ENCODE results near the gene OPN3.

The OPN3 gene

DNA sequence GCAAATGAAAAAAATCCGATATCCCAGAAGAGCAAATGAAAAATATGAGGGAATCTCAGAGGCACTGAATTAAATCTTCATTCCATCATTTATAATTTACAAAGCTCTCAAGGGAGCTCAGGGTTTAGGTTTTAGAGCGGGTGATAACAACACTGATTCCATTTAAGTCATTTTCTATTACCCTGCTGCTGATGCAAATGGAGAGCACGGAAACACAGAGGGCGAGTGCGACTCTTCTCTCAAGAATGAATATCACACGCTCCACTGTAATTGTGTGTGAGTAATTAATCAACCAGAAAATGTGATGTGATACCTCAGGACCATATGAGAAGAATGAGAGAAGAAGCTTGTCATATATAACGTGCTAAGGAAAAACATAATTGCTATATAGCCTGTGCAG lies 22.7 kb downstream of the OPN3 start:
- TF ChIP-seq NFIC (IDR thresholded peaks at IDR 0.05), result no peak
- TF ChIP-seq TEAD4 (IDR thresholded peaks at IDR 0.05), result no peak
- no peak for TF ChIP-seq EP300 (IDR thresholded peaks at IDR 0.05; ENCODE audit: borderline replicate concordance)
- no peak for TF ChIP-seq EGR1 (IDR thresholded peaks at IDR 0.05)
- TF ChIP-seq, protein P1, sequence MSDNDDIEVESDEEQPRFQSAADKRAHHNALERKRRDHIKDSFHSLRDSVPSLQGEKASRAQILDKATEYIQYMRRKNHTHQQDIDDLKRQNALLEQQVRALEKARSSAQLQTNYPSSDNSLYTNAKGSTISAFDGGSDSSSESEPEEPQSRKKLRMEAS (IDR thresholded peaks at IDR 0.05), result no peak
- TF ChIP-seq, protein P2, sequence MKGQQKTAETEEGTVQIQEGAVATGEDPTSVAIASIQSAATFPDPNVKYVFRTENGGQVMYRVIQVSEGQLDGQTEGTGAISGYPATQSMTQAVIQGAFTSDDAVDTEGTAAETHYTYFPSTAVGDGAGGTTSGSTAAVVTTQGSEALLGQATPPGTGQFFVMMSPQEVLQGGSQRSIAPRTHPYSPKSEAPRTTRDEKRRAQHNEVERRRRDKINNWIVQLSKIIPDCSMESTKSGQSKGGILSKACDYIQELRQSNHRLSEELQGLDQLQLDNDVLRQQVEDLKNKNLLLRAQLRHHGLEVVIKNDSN (IDR thresholded peaks at IDR 0.05), result no peak
- TF ChIP-seq TCF12 (IDR thresholded peaks at IDR 0.05; ENCODE audit: low read depth), result no peak
- TF ChIP-seq CEBPB (IDR thresholded peaks at IDR 0.05), result no peak
- TF ChIP-seq RAD21 (IDR thresholded peaks at IDR 0.05; ENCODE audit: low read depth), result no peak
- TF ChIP-seq ZBTB7A (IDR thresholded peaks at IDR 0.05; ENCODE audit: low read depth), result no peak
- TF ChIP-seq TAF1 (IDR thresholded peaks at IDR 0.05; ENCODE audit: low read depth), result no peak
- TF ChIP-seq, protein P3, sequence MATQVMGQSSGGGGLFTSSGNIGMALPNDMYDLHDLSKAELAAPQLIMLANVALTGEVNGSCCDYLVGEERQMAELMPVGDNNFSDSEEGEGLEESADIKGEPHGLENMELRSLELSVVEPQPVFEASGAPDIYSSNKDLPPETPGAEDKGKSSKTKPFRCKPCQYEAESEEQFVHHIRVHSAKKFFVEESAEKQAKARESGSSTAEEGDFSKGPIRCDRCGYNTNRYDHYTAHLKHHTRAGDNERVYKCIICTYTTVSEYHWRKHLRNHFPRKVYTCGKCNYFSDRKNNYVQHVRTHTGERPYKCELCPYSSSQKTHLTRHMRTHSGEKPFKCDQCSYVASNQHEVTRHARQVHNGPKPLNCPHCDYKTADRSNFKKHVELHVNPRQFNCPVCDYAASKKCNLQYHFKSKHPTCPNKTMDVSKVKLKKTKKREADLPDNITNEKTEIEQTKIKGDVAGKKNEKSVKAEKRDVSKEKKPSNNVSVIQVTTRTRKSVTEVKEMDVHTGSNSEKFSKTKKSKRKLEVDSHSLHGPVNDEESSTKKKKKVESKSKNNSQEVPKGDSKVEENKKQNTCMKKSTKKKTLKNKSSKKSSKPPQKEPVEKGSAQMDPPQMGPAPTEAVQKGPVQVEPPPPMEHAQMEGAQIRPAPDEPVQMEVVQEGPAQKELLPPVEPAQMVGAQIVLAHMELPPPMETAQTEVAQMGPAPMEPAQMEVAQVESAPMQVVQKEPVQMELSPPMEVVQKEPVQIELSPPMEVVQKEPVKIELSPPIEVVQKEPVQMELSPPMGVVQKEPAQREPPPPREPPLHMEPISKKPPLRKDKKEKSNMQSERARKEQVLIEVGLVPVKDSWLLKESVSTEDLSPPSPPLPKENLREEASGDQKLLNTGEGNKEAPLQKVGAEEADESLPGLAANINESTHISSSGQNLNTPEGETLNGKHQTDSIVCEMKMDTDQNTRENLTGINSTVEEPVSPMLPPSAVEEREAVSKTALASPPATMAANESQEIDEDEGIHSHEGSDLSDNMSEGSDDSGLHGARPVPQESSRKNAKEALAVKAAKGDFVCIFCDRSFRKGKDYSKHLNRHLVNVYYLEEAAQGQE (IDR thresholded peaks at IDR 0.05; ENCODE audit: low read depth), result no peak
- TF ChIP-seq YY1 (IDR thresholded peaks at IDR 0.05; ENCODE audit: low read depth), result no peak
- no peak for TF ChIP-seq CREB1 (IDR thresholded peaks at IDR 0.05; ENCODE audit: low read depth)

DNA sequence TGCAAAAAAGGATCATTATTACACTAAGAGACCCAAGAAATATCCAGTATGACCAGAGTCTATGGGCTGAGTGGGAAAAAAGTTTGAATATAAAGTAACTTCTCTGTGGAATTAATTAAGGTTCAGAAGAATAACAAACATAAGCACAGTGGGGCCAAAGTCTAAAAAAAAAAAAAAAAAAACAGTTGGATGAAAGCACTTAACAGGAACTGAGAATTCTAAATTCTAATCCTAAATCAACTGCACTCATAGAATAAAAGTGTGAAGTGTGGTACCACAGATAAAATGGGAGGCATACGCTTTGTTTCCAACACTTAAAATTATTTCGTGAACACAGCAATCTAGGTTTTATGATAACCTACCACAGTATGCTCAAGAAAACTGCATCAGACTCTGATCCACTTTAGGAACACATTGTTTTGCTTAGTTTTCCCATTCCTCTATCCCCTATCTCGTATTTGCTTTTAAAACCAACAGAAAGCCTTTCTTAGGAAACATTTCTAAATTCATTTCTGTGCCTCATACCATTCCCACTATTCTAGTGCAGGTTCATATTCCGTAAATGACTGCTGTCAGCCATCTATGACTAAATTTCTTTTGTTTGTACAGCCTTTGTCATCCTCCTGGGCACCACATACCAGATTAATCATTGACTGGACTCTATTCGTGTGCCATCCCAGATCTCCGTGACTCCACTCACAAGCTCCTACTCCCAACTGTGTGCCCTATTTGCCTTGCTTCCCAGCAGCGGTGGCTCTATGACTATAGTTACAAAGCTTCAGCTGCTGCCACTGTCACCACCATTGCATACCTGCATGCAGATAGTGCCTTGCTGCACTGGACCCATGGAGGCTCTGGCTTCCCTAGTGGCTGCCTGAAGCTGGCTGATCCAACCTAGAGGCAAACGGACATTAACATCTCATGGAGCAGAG lies 24.9 kb downstream of the OPN3 start:
- TF ChIP-seq CREB1 (IDR thresholded peaks at IDR 0.05; ENCODE audit: low read depth) (no peak), EP300 (IDR thresholded peaks at IDR 0.05; ENCODE audit: borderline replicate concordance) (no peak), TAF1 (IDR thresholded peaks at IDR 0.05; ENCODE audit: low read depth) (no peak), EGR1 (IDR thresholded peaks at IDR 0.05) (no peak), CEBPB (IDR thresholded peaks at IDR 0.05) (no peak), TEAD4 (IDR thresholded peaks at IDR 0.05) (no peak), RAD21 (IDR thresholded peaks at IDR 0.05; ENCODE audit: low read depth) (no peak), NFIC (IDR thresholded peaks at IDR 0.05) (no peak), YY1 (IDR thresholded peaks at IDR 0.05; ENCODE audit: low read depth) (no peak), FOXM1 (IDR thresholded peaks at IDR 0.05; ENCODE audit: borderline replicate concordance, low read depth) (no peak), TCF12 (IDR thresholded peaks at IDR 0.05; ENCODE audit: low read depth) (no peak), ZBTB7A (IDR thresholded peaks at IDR 0.05; ENCODE audit: low read depth) (no peak)
- TF ChIP-seq, protein P2 (IDR thresholded peaks at IDR 0.05), result no peak
- TF ChIP-seq, protein P3 (IDR thresholded peaks at IDR 0.05; ENCODE audit: low read depth), result no peak
- TF ChIP-seq, protein P1 (IDR thresholded peaks at IDR 0.05), result no peak

DNA sequence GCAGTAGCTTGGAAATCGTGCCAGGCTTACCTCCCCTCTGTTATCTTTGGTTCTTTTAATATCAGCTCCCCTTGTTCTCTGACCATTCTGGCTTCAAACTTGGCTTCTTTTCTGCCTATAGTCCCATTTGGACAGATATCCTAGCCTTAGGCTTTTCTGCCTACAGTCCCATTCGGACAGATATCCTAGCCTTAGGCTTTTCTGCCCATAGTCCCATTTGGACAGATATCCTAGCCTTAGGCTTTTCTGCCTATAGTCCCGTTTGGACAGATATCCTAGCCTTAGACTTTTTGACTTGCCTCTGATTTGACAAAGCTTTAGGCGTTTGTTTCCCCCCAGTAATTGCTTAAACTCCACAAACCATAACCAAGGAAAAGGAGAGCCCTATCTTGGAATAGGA lies 25.6 kb downstream of the OPN3 start:
- TF ChIP-seq EGR1 (IDR thresholded peaks at IDR 0.05) (no peak), TEAD4 (IDR thresholded peaks at IDR 0.05) (no peak), RAD21 (IDR thresholded peaks at IDR 0.05; ENCODE audit: low read depth) (no peak), EP300 (IDR thresholded peaks at IDR 0.05; ENCODE audit: borderline replicate concordance) (no peak), TCF12 (IDR thresholded peaks at IDR 0.05; ENCODE audit: low read depth) (no peak), TAF1 (IDR thresholded peaks at IDR 0.05; ENCODE audit: low read depth) (no peak), NFIC (IDR thresholded peaks at IDR 0.05) (no peak), CEBPB (IDR thresholded peaks at IDR 0.05) (no peak), ZBTB7A (IDR thresholded peaks at IDR 0.05; ENCODE audit: low read depth) (no peak), CREB1 (IDR thresholded peaks at IDR 0.05; ENCODE audit: low read depth) (no peak), YY1 (IDR thresholded peaks at IDR 0.05; ENCODE audit: low read depth) (no peak), FOXM1 (IDR thresholded peaks at IDR 0.05; ENCODE audit: borderline replicate concordance, low read depth) (no peak)
- TF ChIP-seq, protein P1 (IDR thresholded peaks at IDR 0.05), result no peak
- TF ChIP-seq, protein P3 (IDR thresholded peaks at IDR 0.05; ENCODE audit: low read depth), result no peak
- TF ChIP-seq, protein P2 (IDR thresholded peaks at IDR 0.05), result no peak
